ENCODE results near the gene ITSN1.

The ITSN1 gene

DNA sequence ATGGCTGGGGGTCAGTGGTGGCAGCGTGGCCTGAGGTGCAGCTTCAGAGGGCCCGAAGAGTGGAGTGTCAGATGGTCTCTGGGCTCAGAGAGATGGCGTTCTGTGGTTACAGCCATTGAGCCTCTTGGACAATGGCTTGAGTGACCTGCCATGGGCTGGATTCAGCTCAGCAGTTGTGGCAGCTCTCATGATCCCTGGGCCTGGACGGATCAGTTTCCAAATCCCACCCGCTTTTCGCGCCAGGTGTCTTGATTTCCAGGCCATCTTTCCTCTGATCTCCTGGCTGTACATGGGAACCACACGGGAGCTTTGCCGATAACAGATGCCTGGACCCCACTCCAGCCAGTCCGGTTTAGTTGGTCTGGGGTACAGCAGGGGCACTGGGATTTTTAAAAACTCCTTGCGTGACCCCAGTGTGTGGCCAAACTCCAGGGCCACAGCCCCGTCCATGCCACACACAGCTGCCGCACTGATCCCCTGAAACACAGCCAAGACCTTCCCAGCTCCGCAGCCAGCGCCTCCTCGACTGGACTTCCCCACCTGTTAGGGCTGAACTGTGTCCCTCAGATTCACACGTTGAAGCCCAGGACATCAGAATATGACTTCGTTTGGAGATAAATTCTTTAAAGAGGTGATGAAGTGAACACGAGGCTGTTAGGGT is 205.4 kb downstream of the ITSN1 start:
- DNase-seq (ENCODE audit: low spot score) = no peak
- TF ChIP-seq, protein P1, sequence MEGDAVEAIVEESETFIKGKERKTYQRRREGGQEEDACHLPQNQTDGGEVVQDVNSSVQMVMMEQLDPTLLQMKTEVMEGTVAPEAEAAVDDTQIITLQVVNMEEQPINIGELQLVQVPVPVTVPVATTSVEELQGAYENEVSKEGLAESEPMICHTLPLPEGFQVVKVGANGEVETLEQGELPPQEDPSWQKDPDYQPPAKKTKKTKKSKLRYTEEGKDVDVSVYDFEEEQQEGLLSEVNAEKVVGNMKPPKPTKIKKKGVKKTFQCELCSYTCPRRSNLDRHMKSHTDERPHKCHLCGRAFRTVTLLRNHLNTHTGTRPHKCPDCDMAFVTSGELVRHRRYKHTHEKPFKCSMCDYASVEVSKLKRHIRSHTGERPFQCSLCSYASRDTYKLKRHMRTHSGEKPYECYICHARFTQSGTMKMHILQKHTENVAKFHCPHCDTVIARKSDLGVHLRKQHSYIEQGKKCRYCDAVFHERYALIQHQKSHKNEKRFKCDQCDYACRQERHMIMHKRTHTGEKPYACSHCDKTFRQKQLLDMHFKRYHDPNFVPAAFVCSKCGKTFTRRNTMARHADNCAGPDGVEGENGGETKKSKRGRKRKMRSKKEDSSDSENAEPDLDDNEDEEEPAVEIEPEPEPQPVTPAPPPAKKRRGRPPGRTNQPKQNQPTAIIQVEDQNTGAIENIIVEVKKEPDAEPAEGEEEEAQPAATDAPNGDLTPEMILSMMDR (IDR thresholded peaks at IDR 0.05; ENCODE audit: extremely low read depth, missing control alignments) = no peak

DNA sequence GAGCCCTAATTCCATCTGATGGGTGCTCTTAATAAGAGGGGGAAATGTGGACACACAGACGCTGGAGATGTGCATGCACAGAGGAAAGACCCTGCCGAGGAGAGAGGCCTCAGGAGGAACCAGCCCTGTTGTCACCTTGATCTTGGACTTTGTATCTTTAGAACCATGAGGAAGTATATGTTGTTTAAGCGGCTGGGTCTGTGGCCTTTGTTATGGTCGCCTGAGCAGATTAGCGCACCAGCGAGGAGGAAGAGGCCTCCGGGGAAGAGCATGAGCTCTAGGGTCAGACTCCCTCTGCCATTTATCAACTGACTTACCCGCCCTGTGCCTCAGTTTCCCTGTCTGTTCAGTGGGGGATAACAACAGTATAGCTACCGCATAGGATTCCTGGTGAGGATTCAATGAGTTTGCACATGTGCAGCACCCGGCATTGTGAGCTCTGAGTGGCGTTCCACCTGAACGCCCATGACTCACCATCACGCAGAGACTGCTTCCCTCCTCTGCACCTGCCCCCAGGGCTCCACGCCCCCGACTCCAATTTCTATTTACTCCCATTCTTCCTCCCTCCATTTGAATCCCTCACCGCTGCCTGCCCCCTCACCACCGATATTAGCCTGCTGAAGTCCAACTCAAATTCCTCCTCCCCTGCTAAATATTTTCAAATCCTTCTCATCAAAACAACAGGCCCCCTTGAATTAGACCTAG is 206.1 kb downstream of the ITSN1 start:
- TF ChIP-seq, protein P1 (IDR thresholded peaks at IDR 0.05; ENCODE audit: extremely low read depth, missing control alignments) = no peak
- DNase-seq (ENCODE audit: low spot score) = no peak

DNA sequence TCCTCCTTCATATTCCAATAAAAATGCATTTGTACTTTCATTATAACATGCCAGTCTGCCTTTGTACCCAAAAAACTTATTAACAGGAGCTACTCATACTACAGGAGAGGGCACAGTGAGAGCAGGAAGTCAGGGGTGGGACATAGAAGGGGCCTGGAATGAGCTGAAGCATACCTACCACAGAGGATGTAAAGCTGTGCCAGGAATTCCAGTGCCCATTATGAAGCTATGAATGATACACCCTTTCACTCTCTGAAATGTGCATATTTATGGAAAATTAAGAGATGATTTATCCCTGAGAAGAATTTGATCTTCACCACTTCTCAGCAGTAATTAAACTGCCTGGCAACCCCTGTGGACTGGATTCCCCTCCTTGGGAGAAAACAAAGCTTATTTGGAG is 207.5 kb downstream of the ITSN1 start:
- DNase-seq (ENCODE audit: low spot score) = no peak
- TF ChIP-seq, protein P1 (IDR thresholded peaks at IDR 0.05; ENCODE audit: extremely low read depth, missing control alignments) = no peak

DNA sequence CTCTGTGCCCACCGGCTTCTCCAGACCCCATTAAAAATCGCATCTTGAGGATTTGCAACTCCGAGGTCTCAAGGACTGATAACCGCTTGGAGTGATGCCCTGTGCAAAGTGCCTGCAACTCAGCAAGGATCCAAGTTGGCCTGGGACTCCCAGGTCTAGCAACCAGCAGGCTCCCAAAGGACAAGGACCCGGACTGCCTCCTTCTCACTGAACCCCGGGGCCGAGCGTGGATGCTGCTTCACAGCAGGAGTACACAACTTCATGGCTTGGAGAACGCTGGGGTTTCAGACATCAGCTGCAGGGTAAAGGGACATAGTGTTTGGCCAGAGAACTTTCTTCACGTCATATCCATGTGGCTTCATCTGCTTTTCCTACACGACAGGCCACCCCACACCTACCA is 208.1 kb downstream of the ITSN1 start:
- DNase-seq (ENCODE audit: low spot score) = no peak
- TF ChIP-seq, protein P1 (IDR thresholded peaks at IDR 0.05; ENCODE audit: extremely low read depth, missing control alignments) = no peak

DNA sequence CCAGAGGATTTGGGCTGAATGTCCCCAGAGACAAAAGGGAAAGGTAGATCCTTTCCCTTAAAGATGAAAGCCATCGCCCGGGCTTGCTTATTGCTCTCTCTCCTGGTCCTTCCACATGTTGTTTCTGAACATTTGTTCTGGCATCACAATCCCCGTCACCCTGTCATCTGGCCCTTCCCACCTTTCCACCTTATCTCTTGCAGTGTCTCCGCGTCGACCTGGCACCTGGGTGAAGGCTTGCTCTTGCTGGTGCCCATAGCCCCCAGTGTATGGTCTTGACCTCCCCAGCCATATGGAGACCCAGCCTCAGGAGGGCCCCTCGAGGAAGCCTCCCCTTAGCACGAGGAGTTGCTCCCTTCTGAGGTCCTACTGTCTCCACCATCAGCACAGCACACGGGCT is 208.7 kb downstream of the ITSN1 start:
- TF ChIP-seq, protein P1 (IDR thresholded peaks at IDR 0.05; ENCODE audit: extremely low read depth, missing control alignments) = no peak
- DNase-seq (ENCODE audit: low spot score) = no peak

DNA sequence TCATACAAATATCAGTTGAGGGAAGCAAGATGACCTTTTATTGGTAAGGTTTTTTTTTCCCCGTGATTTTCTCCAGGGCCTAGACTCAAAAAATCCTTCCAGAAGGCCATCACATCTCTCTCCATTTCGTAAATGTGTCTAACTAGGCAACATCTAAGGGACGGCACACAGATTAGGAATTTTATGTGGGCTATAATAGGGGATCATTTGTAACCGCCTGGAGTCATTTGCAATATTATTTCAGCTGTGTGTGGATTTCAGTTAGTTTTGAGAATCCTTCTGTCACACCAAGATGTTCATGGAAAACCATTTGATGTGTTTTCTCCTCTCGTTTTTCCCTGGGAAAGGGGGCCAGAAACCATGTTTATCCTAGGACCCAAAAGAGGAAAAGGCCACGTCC is 210.2 kb downstream of the ITSN1 start:
- TF ChIP-seq, protein P1 (IDR thresholded peaks at IDR 0.05; ENCODE audit: extremely low read depth, missing control alignments) = no peak
- DNase-seq (ENCODE audit: low spot score) = no peak

DNA sequence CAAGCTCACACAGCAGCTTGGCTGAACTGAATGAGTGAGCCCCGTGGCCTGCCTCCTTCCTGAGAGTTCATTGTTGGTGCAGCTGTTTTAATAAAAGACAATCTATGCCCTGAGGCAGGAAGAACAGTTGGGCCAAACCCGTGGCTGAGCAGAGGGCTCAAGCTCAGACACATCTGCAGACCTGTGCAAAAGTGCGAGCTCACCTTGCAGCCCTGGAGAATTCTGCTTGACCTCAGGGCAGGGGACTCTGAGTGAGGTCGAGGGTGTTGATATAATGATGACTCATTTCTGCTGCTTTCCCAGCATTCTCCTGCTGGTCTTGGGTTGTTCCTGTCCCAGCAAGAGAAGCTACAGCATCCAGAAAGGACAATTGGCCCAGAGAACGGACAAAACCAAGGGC is 212.3 kb downstream of the ITSN1 start:
- DNase-seq (ENCODE audit: low spot score) = no peak
- TF ChIP-seq, protein P1 (IDR thresholded peaks at IDR 0.05; ENCODE audit: extremely low read depth, missing control alignments) = no peak

Data from GM20000 (cell line).